ENCODE measurements around the gene ARL14. TPM values are rescaled to one million over a fixed set of nuclear protein-coding genes. Genes with fewer than 3 reads are reported as not detected.

ARL14 gene
- total RNA-seq, 1 experiment from 2014 or later: not detected

GRCh38 chr3:160643994-160644393 is 33.0 kb upstream of the ARL14 start:
- H3K14ac ChIP-seq (ENCODE audit: insufficient read depth, low read length): no peak overlapping the region
- H3K27ac ChIP-seq (ENCODE audit: insufficient read length, low read depth, low read length): no peak overlapping the region
- H2BK20ac ChIP-seq (ENCODE audit: low read depth, low read length, poor library complexity, severe bottlenecking): no peak overlapping the region
- no peak for DNase-seq
- H3K23me2 ChIP-seq (ENCODE audit: insufficient read length, low read depth, low read length, poor library complexity, severe bottlenecking): no peaks in the 10 kb centered on the region
- no peak overlapping the region for H3K4ac ChIP-seq (ENCODE audit: low read depth, low read length)
- no peak overlapping the region for H3K4me2 ChIP-seq (ENCODE audit: insufficient read depth, insufficient read length, low read length)
- H3K9me3 Mint-ChIP-seq: no peaks in the 10 kb centered on the region
- no peak overlapping the region for H2BK120ac ChIP-seq (ENCODE audit: low read depth, low read length, poor library complexity, severe bottlenecking)
- no peaks in the 10 kb centered on the region for H3K36me3 Mint-ChIP-seq (ENCODE audit: insufficient read depth in 1 of 3, low read depth in 3 of 3)
- no CpG with 5 or more reads among the region's 3 CpGs for WGBS (ENCODE audit: extremely low coverage, insufficient read length, low lambda C conversion rate)
- no peaks in the 10 kb centered on the region for H3K9me3 ChIP-seq (ENCODE audit: control insufficient read depth, low read depth, low read length)
- no peak overlapping the region for H4K5ac ChIP-seq (ENCODE audit: insufficient read length, low read depth, low read length)
- H3K23ac ChIP-seq (ENCODE audit: insufficient read length, low read depth, low read length): no peak overlapping the region
- H2BK12ac ChIP-seq (ENCODE audit: insufficient read length, low read depth, low read length): no peak overlapping the region
- H3K4me3 Mint-ChIP-seq: no peak overlapping the region
- no peak overlapping the region for H3K56ac ChIP-seq (ENCODE audit: insufficient read length, low read depth, low read length)
- no peaks in the 10 kb centered on the region for H3K4me1 ChIP-seq (ENCODE audit: insufficient read depth, low read length)
- H2AK5ac ChIP-seq (ENCODE audit: insufficient read length, low read length): no peak overlapping the region
- H3K79me2 ChIP-seq (ENCODE audit: insufficient read depth, low read length): no peaks in the 10 kb centered on the region
- peak; percentile 45 for TF ChIP-seq CTCF (conservative IDR thresholded peaks at IDR 0.05)
- no peak overlapping the region for H4K8ac ChIP-seq (replicated peaks; ENCODE audit: insufficient read length, low read depth, low read length)
- H2BK5ac ChIP-seq (ENCODE audit: insufficient read length, low read length): no peak overlapping the region
- no peak overlapping the region for H3T11ph ChIP-seq (ENCODE audit: low read length)
- no peaks in the 10 kb centered on the region for H4K20me1 ChIP-seq (ENCODE audit: control insufficient read depth, insufficient read depth, insufficient read length)
- H3K27me3 Mint-ChIP-seq (ENCODE audit: low read depth): no peaks in the 10 kb centered on the region
- H3K4me1 Mint-ChIP-seq: peaks cover 8% of the 10 kb centered on the region in 2 experiments; a peak in 3 of 4 replicates
- H3K27ac Mint-ChIP-seq: no peak overlapping the region
- H2BK15ac ChIP-seq (ENCODE audit: low read depth, low read length): no peak overlapping the region
- no peak overlapping the region for H3K18ac ChIP-seq (ENCODE audit: insufficient read length, low read depth, low read length)
- H3K79me1 ChIP-seq (ENCODE audit: insufficient read depth, low read depth, low read length, poor library complexity, severe bottlenecking): no peaks in the 10 kb centered on the region
- no peak overlapping the region for H2AFZ ChIP-seq (ENCODE audit: low read length)
- H4K91ac ChIP-seq (ENCODE audit: insufficient read length, low read depth, low read length): no peak overlapping the region
- H3K27me3 ChIP-seq (ENCODE audit: insufficient read depth, low read length): no peaks in the 10 kb centered on the region
- no peak overlapping the region for H3K9ac ChIP-seq (ENCODE audit: extremely low read depth, insufficient read length, low read length)
